ENCODE measurements around the gene IBTK.
"Not testable (repeated sequence)": the region's sequence is repeated elsewhere in the genome, so short reads cannot be mapped to it uniquely, and the experiment has no call there.

IBTK gene

GRCh38 chr6:82247505-82248272 is at the start of gene IBTK:
TSS of gene IBTK (minus strand) at chr6:82247744. CDS start at chr6:82240486, 7,258 bp downstream.
- DNase-seq (ENCODE audit: low spot score): peak; percentile 95

- no peak for DNase-seq (ENCODE audit: low spot score)
Observed at GRCh38 chr6:82283771-82284410, 36.3 kb upstream of the IBTK start.

GRCh38 chr6:82281550-82281949 is 34.0 kb upstream of the IBTK start:
- not testable (repeated sequence) for DNase-seq (ENCODE audit: low spot score)

DNA sequence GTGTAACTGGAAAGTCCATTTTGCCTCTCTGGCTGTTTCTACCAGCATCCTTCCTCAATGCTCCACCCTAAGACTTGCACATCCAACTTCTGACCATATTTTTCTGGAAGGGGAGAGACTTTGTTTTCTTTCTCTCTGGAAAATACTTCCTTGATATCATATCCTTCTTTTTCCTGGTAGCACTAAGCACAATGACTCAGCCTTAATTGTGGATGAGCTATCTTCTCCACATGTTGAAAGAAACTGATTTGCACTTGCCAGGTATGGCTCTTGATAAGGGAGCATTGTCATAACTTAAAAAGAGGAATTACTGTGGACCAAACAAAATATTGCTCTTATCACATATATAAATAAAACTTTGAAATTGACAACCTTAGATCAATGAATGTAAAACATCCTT is 30.1 kb upstream of the IBTK start:
- DNase-seq (ENCODE audit: low spot score): no peak

DNA sequence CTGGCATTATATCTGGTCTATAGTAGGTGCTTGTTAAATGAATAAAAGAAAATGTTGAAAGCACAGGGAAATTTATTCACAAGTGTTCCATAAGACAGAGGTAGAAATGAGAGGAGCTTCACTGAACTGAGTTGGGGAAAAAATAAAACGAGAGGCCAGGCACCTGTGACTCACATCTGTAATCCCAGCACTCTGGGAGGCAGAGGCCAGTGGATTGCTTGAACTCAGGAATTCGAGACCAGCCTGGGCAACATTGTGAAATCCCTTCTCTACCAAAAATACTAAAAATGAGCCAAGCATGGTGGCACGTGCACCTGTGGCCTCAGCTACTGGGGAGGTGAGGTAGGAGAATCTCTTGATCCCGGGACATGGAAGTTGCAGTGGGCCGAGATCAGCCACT is 28.1 kb upstream of the IBTK start:
- DNase-seq (ENCODE audit: low spot score): no peak

DNA sequence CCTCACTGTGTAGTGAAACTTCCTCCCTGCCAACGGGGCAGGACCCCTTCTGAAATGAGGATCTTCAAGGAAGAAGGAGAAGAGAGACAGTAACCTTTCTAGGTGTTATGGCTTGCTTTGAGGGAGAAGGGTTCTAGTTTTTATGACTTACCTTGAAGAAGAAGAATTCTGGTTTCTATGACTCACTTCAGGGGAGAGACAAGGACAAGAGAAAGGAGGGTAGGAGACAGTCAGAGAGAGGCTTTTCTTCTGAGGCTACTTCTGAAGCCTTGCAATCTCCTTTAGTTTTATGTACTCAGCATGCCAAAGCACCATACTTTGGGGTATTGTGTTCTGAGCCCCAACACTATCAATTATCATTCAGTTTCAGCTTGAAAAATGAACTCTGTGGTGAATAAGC is 25.8 kb upstream of the IBTK start:
- DNase-seq (ENCODE audit: low spot score): no peak

- DNase-seq (ENCODE audit: low spot score): peak; percentile 38
Observed at GRCh38 chr6:82270881-82271635, 23.5 kb upstream of the IBTK start.

GRCh38 chr6:82268301-82268846 is 20.8 kb upstream of the IBTK start:
- DNase-seq (ENCODE audit: low spot score): no peak

DNA sequence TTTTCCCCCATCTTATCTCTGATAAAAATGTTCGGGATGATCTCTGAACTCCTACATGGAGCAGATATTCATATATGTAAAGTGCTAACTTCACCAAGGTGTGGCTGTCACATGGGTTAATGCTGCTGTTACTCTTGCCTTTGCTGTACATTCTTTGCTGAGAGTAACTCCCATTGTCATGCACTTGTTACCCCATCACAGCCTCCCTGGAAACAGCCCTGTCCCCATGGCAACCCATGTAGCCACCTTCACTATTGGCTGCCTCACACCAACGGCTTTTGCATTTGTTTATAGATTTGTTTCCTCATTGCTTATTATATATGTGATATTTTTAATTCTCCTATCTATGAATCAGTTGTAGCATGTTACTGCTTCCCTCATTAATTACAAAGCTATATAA is 17.3 kb upstream of the IBTK start:
- DNase-seq (ENCODE audit: low spot score): no peak

GRCh38 chr6:82264321-82264720 is 16.8 kb upstream of the IBTK start:
- no peak for DNase-seq (ENCODE audit: low spot score)

DNA sequence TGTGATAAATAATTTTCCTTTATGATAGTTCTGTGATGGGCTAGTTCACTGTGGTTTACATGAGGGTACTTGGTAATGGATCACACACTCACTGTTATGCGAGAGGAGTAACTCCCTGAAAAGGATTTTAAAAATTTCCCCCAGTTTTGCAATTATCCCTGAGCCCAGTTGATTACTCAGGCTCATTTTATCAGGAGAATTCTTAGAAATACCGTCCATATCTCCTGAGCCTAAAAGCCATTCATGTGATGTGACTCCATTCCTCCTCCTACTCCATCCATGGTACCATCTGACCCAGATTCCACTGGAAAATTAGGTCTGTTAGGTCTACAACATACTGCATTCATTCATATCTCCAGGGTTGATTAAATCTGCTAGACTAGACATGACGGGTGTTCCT is 16.4 kb upstream of the IBTK start:
- no peak for DNase-seq (ENCODE audit: low spot score)

DNA sequence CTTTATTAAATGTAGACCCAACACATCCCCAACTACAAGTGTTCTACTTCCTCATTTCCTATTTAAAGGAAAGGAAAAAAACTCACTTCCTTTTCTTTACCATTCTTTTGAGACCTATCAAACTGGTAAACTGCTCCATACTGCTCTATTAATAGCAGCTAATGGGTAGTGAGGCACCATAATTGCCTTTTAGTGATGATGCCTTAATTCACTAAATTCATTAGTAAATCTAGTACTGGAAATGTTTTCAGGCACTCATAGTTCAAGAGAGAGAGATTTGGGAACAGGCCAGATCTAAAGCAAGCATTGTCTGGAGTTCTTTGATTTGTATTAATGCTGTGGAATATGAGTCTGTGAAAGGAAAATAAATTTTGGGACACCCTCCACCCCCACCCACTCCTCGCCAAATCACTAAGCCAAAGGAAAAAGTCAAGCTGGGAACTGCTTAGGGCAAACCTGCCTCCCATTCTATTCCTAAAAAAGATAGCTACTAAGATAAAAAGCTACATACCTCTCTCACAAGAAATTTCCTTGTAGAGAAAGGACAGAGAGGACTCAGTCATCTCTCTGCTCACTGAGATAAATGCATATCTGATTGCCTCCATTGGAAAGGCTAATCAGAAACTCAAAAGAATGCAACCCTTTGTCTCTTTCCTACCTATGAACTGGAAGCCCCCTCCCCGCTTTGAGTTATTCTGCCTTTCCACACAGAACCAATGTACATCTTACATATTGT is 13.6 kb upstream of the IBTK start:
- no peak for DNase-seq (ENCODE audit: low spot score)

- peak; percentile 17 for DNase-seq (ENCODE audit: low spot score)
Observed at GRCh38 chr6:82259389-82259788, 11.8 kb upstream of the IBTK start.

GRCh38 chr6:82257088-82257774 is 9.7 kb upstream of the IBTK start:
- no peak for DNase-seq (ENCODE audit: low spot score)

DNA sequence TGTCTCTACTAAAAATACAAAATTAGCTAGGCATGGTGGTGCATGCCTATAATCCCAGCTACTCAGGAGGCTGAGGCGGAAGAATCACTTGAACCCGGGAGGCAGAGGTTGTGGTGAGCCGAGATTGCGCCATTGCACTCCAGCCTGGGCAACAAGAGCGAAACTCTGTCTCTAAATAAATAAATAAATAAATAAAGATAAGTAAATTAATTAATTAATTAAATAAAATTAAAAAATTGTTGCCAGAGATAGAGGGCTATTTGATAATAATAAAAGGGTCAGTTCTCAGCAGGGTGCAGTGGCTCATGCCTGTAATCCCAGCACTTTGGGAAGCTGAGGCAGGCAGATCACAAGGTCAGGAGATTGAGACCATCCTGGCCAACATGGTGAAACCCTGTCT is 7.2 kb upstream of the IBTK start:
- not testable (repeated sequence) for DNase-seq (ENCODE audit: low spot score)

- DNase-seq (ENCODE audit: low spot score): peak; percentile 43
Observed at GRCh38 chr6:82251942-82252341, 4.4 kb upstream of the IBTK start.

- no peak for DNase-seq (ENCODE audit: low spot score)
Observed at GRCh38 chr6:82249381-82250253, 2.1 kb upstream of the IBTK start.

DNA sequence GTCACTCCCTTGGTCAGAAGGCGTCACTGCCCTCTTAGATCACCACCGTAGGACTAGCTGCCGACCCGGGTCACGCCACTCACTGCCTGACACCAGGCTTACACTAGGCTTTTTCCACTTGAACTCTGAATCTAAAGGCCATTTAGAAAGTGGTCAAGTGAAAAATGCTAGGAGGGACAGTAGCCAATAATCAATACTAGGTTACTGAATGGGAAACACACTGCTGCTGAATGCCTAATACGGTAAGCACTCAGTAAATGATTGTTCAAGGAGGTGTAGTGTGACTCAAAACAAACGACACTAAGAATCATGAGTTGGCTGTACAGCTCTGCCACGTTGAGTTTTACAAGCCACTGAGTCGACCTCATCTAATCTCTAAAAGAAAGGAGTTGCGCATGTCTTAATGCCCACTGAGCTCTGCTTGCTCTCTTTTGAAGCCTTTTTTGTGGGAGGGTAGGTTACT is 760 bp upstream of the IBTK start:
- peak; percentile 77 for DNase-seq (ENCODE audit: low spot score)

DNA sequence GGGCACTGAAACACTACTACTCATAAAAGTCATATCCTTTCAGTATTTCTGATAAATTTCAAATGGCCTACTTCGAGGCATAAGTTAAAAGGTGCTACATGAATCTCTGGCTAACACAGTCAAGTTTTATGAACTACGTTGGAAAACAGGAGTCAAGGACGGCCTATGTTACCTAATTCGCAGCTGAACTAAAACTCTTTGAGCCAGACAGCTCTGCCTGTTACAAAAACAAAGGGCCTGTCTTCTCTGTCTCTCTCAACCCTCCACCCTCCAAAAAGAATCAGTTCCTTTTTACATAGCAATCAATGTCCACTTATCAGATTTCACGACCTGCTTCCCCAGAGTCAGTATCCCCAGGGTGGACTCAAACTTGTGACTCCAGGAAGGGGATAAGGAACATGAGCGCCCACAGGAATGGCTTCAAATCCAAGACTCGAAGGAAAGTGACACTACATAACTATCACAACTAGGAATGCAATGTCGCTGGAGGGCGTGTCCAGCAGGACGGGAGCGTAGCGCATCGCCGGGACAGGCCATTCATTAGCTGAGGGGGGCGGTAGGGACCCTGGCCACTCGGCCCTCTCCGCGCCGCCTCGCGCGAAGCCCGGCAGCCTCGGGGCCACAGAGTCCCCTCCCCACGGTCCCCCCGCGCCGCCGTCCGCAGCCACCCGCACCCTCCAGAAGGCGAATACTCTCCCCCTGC is 591 bp downstream of the IBTK start:
- peak; percentile 69 for DNase-seq (ENCODE audit: low spot score)

DNA sequence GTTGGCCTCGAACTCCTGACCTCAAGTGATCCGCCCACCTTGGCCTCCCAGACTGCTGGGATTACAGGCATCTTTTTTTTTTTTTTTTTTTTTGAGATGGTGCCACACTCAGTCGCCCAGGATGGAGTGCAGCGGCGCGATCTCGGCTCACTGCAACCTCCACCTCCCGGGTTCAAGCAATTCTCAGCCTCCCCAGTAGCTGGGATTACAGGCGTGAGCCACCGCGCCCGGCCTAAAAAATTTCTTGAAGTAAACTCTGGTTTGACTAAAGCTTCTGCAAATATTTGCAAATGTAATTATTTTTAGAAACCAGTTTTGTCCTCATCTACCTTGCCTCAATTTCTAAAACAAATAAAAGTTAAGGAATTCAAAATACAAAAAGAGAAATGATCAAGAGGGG is 1.2 kb downstream of the IBTK start:
- no peak for DNase-seq (ENCODE audit: low spot score)

All from globus pallidus (tissue), 1 donor.